Activated T-cell treated with anti-CD3 and anti-CD28 coated beads, Interleukin-2, amount 50 U/mL, for 1 hour (primary cell): Measurements from ENCODE around the gene ASCL1.

ENCODE experiments used
- DNase-seq: peaks from one replicate; pipeline ENCODE4 v3.0.0-alpha.2; 2020

The ASCL1 gene

GRCh38 chr12:102957339-102958050 lies at the start of gene ASCL1:
ASCL1 (plus strand) TSS chr12:102957674; CDS start chr12:102958245, 571 bp downstream.
- no peak for DNase-seq

- no peak for DNase-seq
Observed at GRCh38 chr12:102907918-102908317, 49.6 kb upstream of the ASCL1 start.

- DNase-seq: no peak
Observed at GRCh38 chr12:102910137-102910536, 47.3 kb upstream of the ASCL1 start.

GRCh38 chr12:102910792-102911191 lies 46.7 kb upstream of the ASCL1 start:
- no peak for DNase-seq

GRCh38 chr12:102911320-102911719 lies 46.2 kb upstream of the ASCL1 start:
- no peak for DNase-seq

- DNase-seq: no peak
Observed at GRCh38 chr12:102912258-102912657, 45.2 kb upstream of the ASCL1 start.

- DNase-seq: no peak
Observed at GRCh38 chr12:102913453-102914226, 43.8 kb upstream of the ASCL1 start.

- no peak for DNase-seq
Observed at GRCh38 chr12:102916252-102917025, 41.0 kb upstream of the ASCL1 start.

GRCh38 chr12:102917026-102917787 lies 40.3 kb upstream of the ASCL1 start, which contains the start of gene PAH:
PAH (minus strand) TSS chr12:102917244; CDS start chr12:102917130, 114 bp downstream.
- DNase-seq: peak; percentile 19

GRCh38 chr12:102918840-102919239 lies 38.6 kb upstream of the ASCL1 start:
- no peak for DNase-seq

GRCh38 chr12:102920271-102920670 lies 37.2 kb upstream of the ASCL1 start:
- DNase-seq: no peak

GRCh38 chr12:102921240-102921639 lies 36.2 kb upstream of the ASCL1 start:
- DNase-seq: no peak

- no peak for DNase-seq
Observed at GRCh38 chr12:102927220-102927619, 30.3 kb upstream of the ASCL1 start.

GRCh38 chr12:102933168-102933567 lies 24.3 kb upstream of the ASCL1 start:
- DNase-seq: no peak

- no peak for DNase-seq
Observed at GRCh38 chr12:102939059-102939458, 18.4 kb upstream of the ASCL1 start.

- no peak for DNase-seq
Observed at GRCh38 chr12:102939670-102940222, 17.7 kb upstream of the ASCL1 start.

- no peak for DNase-seq
Observed at GRCh38 chr12:102946042-102946441, 11.4 kb upstream of the ASCL1 start.

- DNase-seq: peak; percentile 64
Observed at GRCh38 chr12:102948941-102949352, 8.5 kb upstream of the ASCL1 start.

- no peak for DNase-seq
Observed at GRCh38 chr12:102950107-102950949, 7.1 kb upstream of the ASCL1 start.

- DNase-seq: no peak
Observed at GRCh38 chr12:102950950-102951619, 6.4 kb upstream of the ASCL1 start.

- no peak for DNase-seq
Observed at GRCh38 chr12:102951841-102952240, 5.6 kb upstream of the ASCL1 start.
